GM19351 (cell line): Measurements from ENCODE around the gene MINAR1.

Source experiments
- ATAC-seq: cut with Tn5 transposase; IDR thresholded peaks from one replicate; pipeline ENCODE4 v1.9.1; 2021; ENCODE audit warnings: mild to moderate bottlenecking, moderate library complexity; ENCODE audit not compliant: unreplicated experiment

Gene MINAR1

GRCh38 chr15:79430901-79431635 lies 1.1 kb upstream of the MINAR1 start:
- no peak for ATAC-seq

- ATAC-seq = no peak
Measured at GRCh38 chr15:79432345-79433275, 474 bp downstream of the MINAR1 start.

- ATAC-seq = no peak
Measured at GRCh38 chr15:79433276-79433990, 1.3 kb downstream of the MINAR1 start.

- no peak for ATAC-seq
Measured at GRCh38 chr15:79434361-79434760, 2.2 kb downstream of the MINAR1 start.

- ATAC-seq = no peak
Measured at GRCh38 chr15:79436037-79436780, 4.1 kb downstream of the MINAR1 start.

- no peak for ATAC-seq
Measured at GRCh38 chr15:79437275-79438000, 5.3 kb downstream of the MINAR1 start.

- ATAC-seq = no peak
Measured at GRCh38 chr15:79439236-79439635, 7.1 kb downstream of the MINAR1 start.

- no peak for ATAC-seq
Measured at GRCh38 chr15:79440355-79440908, 8.3 kb downstream of the MINAR1 start.

GRCh38 chr15:79442911-79443310 lies 10.8 kb downstream of the MINAR1 start:
- no peak for ATAC-seq

GRCh38 chr15:79447060-79447459 lies 14.9 kb downstream of the MINAR1 start:
- no peak for ATAC-seq

- no peak for ATAC-seq
Measured at GRCh38 chr15:79450648-79451047, 18.5 kb downstream of the MINAR1 start.

- no peak for ATAC-seq
Measured at GRCh38 chr15:79451361-79451999, 19.3 kb downstream of the MINAR1 start.

GRCh38 chr15:79452244-79453051 lies 20.3 kb downstream of the MINAR1 start:
- ATAC-seq = no peak

GRCh38 chr15:79453446-79453845 lies 21.3 kb downstream of the MINAR1 start:
- ATAC-seq = no peak

GRCh38 chr15:79454063-79454462 lies 21.9 kb downstream of the MINAR1 start:
- ATAC-seq = no peak

- ATAC-seq = no peak
Measured at GRCh38 chr15:79455361-79455760, 23.2 kb downstream of the MINAR1 start.

- ATAC-seq = no peak
Measured at GRCh38 chr15:79455943-79456342, 23.8 kb downstream of the MINAR1 start.

- ATAC-seq = no peak
Measured at GRCh38 chr15:79458491-79458890, 26.4 kb downstream of the MINAR1 start.
